ENCODE results near the gene RPP25L.

DNA sequence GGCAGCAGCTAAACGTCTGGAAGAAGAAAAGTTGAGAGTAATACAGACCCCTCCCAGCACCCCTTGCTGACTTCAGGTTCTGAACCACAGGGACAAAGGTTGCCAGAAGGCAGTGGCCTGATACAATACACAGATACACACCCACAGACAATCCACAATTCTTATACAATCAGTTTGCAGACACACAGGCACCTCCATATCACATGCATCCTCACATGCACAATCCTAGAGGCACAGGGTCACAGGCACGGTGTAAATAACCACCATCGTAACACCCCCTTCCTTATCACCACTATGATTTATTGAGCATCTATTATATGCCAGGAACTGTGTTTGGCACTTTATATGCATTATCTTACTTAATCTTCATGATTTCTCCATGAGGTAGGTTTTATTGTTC lies 30.6 kb downstream of the RPP25L start:
- TF ChIP-seq, protein P1, sequence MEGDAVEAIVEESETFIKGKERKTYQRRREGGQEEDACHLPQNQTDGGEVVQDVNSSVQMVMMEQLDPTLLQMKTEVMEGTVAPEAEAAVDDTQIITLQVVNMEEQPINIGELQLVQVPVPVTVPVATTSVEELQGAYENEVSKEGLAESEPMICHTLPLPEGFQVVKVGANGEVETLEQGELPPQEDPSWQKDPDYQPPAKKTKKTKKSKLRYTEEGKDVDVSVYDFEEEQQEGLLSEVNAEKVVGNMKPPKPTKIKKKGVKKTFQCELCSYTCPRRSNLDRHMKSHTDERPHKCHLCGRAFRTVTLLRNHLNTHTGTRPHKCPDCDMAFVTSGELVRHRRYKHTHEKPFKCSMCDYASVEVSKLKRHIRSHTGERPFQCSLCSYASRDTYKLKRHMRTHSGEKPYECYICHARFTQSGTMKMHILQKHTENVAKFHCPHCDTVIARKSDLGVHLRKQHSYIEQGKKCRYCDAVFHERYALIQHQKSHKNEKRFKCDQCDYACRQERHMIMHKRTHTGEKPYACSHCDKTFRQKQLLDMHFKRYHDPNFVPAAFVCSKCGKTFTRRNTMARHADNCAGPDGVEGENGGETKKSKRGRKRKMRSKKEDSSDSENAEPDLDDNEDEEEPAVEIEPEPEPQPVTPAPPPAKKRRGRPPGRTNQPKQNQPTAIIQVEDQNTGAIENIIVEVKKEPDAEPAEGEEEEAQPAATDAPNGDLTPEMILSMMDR (conservative IDR thresholded peaks at IDR 0.05 in 1 of 2, IDR thresholded peaks at IDR 0.05 in 1 of 2; ENCODE audit: low read depth in 1 of 2, low read length in 2 of 2): no peak
- TF ChIP-seq EZH2 (IDR thresholded peaks at IDR 0.05; ENCODE audit: low read length, missing control alignments): no peak

All from fibroblast of lung (primary cell).